Stomach (tissue), 4 donors: ENCODE data around the gene CHRNA10.

Experiments
- CTCF ChIP-seq, 7 experiments: fragments of 450-650 bp in 4 of 7; fragments of 200-600 bp in 3 of 7; sonication (generic) in 3 of 7; IDR thresholded peaks; one replicate each; pipeline ENCODE4 v1.5.1; 2016 to 2019; ENCODE audit warnings: antibody characterized with exemption in 7 of 7, control low read depth in 2 of 7, mild to moderate bottlenecking in 1 of 7
- POLR2A ChIP-seq, 4 donors: fragments of 450-650 bp; IDR thresholded peaks; one replicate each; pipeline ENCODE4 v1.6.1; 2016; ENCODE audit warnings: antibody characterized with exemption in 4 of 4, control low read depth in 2 of 4, mild to moderate bottlenecking in 1 of 4, moderate library complexity in 1 of 4
- POLR2AphosphoS5 ChIP-seq, 3 donors: sonication (generic); formaldehyde crosslinking; IDR thresholded peaks; one replicate each; pipeline ENCODE4 v1.6.1; 2016; ENCODE audit warnings: antibody characterized with exemption in 3 of 3

- TF ChIP-seq POLR2A (IDR thresholded peaks at IDR 0.05) (no peak), CTCF (IDR thresholded peaks at IDR 0.05) (no peak), POLR2AphosphoS5 (IDR thresholded peaks at IDR 0.05) (no peak)
These were observed 32.7 kb downstream of the CHRNA10 start for GRCh38 chr11:3638513-3638912.
